Hepatic stellate cell (primary cell): ENCODE data around the gene JCAD.

ENCODE experiments used
- DNase-seq: peaks from one replicate; pipeline ENCODE4 v3.0.0; 2011; ENCODE audit warnings: low spot score

The JCAD gene

DNA sequence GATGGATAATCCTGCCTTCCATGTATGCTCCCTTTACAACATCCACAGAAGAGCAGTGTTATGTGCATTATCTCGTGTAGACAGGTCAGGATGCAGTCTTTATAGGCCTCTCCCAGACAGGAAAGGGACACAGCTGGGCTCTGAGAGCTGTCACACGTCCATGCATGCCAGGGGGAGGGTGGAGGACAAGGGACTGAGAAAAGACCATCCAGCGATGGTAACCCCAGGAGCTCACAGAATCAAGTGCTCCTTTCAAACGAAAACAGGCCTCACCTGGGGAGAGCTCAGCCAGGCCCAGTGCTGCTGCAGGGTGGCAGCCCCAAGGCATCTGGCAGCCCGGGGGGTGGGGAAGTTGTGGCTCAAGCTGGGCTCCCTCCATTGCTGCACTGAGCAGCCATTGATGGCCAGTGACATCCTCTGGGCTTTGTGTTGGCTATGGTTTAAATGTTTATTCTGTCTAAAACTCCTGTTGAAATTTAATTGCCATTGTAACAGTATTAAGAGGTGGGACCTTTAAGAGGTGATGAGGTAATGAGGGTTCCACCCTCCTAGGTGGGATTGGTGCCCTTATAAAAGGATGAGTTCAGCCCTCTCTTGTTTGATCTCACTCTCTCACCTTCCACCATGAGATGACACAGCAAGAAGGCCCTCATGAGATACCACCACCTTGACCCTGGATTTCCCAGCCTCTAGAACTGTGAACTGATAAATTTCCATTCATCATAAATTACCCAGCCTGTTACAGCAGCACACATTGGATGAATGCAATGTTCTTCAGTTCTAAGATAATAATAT, 15.7 kb downstream of the JCAD start:
- no peak for DNase-seq

DNA sequence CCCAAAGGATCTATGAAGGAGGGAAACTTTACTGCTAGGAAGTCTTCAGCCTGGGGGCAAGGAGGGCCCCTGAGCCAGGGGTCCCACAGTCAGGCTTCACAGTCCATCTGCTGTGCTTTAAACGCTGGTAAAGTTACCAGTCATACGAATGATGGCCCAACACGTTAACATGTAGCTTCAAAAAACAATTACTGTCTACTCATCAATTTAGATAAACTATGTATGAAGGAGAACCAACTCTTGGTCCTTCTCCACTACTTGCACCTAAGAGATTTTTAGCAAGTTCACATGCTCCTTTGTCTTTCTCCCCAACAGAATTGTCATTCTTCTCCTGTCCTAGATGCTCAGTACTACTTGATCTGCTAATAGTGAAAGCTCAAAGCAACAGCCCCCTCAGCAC, 16.6 kb downstream of the JCAD start:
- DNase-seq: no peak

DNA sequence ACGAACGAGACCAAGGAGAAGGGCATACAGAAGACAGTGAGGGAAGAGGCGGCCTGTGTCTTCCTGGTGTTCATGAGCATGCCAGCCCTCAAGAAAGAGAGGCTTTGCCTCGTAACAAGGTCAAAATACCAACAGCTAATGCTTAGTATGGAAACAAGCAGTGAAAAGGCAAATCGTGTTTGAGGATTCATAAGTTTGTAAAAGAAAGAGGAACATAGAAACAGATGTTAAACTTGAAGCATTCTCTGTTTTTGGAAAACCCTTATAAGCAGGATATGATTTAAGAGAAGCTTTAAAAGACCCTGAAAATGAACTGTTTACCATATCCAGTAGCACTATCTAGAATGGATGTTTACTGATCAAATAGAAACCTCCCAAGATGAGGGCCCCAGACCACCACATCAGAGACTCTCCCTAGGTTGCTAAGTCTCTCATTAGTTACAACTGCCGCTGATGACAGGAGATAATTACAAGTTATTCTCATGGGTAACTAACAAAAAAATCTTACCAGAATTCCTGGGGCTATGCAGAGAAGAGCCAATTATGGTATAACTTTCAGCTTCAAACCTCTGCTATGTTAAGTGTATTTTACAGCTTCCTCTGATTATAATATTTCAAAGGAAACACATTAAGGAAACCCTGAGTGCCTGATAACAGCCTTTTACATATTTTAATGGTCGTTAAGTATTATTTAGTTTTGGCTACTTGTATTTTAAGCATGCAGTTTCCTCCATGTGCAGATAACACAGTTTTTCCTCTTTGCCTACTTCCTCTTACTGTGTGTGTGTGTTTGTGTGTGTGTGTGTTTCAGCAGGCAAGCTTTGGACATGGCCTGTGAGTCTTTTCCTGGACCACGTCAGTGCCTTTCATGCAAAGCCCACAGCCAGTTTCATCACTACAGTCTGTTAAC, 17.9 kb downstream of the JCAD start:
- DNase-seq: no peak

DNA sequence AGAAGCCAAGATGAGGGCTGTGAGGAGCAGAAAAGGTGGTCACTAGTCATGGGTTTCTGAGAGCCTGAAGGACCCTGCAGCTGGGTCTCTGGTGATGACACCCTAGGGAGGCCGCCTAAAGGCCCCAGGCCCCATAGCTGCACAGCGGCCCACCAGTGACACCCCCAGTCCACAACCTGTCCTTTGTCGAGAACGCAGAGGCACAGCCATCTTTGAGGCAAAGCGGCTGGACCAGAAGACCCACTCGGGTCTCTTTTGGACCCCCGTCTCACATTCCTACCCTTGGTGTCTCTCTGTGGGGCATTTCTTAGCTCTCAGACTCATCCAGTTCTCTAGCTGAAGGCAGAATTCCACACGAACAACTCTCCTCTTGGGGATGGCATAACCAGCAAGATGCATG, 18.8 kb downstream of the JCAD start:
- no peak for DNase-seq

DNA sequence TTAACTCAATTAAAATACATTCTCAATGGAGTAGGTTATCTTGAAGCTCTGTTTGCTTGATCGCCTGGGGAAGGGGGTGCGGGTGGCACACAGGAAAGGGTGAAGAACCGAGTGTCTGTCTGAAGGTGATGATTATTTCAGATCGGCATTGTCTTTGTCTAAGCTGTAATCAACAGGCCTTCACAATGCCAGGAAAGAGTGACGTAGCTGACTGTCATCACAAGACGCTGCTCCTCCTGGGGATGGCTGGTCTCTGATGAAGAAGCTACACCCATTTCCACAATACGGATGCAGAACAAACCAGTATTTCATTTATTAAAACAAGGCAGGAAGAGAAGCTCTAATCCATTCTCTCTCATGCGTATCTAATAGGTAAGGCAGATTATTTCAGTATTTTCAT, 19.4 kb downstream of the JCAD start:
- no peak for DNase-seq

DNA sequence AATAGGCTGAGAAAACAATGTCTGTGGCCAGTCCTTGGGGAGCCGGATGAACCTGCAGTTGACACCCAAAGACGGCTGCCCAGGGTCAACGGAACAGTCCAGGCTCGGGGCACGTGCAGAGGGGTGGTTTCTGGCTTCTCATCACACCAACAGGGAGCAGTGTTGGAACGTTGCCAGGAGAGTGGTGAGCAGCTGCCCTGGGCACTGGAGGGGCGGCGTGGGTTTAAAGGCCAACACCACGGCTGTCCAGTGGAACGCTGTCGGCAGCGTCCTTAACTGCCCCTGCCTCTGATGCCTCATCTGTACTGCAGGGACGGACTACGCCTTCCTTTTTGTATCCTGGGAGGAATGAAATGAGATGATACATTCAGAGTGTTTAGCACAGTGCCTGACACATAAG, 19.8 kb downstream of the JCAD start:
- no peak for DNase-seq

DNA sequence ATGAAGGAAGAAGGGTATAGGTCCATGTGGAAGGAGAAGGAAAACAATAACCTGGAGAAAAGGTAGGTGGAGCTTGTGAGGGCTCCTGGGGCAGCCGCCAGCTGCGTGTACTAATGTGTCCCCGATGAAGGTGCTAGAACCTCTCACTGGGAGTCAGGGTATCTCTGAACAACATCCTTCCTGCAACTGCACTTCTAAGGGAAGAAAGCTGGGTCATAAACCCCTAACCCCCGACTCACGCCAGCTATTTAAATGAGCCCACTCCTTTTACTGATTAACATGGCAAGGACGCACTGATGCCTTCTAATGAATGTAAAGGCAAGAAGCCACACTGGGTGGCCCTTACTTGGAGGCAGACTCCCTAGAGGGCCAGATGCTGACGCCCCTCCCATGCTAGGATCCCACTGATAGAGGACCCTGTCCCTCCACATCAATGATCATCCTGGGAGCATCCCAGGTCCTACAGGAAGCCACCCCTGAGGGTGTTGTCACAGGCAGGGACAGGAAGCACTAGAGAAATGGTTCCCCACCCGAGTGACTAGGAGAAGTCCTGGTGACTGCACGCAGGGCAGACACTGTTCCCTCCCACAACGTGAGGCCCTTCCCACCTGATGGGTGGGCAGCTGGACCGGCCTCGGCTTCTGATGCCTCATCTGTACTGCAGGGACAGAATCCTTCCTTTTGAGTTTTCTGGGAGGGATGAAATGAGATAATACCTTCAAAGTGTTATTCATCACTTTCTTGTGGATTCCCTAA, 20.4 kb downstream of the JCAD start:
- no peak for DNase-seq

DNA sequence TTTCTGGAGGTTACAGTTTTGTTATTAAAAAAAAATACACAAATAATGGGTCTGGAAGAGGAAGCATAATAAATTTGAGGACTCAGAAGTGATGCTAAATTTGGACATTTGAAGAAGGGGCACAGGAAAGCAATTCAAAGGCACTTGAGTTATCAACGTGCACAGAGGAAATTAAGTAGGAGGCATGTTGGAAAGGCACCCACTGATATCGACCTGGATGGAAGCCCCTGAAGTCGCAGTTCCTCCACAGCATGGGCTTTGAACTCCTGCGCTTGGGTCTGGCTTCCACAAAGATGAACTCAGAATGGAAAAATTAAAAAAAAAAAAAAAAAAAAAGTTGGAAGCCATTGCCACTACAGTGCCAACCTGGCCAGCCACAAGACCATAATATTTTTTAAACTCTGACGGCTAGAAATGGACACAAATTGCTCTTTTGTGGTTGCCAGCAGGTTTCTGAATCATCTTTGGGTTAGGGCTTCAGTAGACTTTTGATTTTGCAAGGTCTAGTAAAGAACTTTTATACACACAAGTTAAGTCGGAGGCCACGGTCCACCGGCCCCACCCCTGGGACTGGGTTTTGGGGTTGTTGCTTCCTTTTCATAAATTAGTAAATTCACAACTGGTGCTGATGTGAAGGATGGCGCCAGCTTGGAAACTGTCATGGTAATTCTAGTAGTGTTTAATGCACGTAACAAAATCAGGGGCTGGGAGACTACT, 21.6 kb downstream of the JCAD start:
- DNase-seq: no peak

DNA sequence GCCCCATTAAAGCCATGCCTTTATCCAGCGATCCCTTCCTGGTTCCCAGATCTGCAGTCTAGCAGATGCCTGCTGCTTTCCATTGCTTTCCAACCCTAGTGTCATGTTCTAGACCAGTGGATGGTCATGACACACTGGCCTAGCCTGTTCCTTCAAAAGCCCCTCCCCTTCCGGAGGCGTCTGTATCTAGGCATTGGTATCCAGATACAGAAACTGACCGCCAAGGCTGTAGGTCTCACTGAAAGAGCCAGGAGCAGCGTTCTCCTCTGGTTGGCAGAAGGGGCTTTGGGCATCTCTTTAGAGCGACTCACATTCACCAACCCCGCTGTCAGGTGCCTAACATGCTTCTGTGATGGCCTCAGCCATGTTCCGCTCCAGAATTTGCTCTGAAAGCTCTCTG, 22.6 kb downstream of the JCAD start:
- DNase-seq: no peak

DNA sequence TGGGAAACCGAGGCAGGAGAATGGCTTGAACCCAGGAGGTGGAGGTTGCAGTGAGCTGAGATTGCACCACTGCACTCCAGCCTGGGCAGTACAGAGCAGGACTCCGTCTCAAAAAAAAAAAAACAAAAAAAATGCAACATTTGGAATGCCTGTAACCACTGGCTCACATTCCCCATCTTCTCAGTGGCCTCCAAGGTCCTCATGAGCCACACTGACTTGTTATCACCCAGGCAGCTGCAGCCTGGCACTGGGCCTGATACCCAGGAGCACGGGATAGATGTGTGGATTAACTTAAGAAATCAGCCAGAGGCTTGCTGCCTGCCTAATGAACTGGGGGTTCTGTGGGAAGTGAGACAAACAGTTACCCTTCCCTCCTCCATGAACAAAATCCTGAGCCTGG, 23.0 kb downstream of the JCAD start:
- peak; percentile 35 for DNase-seq

DNA sequence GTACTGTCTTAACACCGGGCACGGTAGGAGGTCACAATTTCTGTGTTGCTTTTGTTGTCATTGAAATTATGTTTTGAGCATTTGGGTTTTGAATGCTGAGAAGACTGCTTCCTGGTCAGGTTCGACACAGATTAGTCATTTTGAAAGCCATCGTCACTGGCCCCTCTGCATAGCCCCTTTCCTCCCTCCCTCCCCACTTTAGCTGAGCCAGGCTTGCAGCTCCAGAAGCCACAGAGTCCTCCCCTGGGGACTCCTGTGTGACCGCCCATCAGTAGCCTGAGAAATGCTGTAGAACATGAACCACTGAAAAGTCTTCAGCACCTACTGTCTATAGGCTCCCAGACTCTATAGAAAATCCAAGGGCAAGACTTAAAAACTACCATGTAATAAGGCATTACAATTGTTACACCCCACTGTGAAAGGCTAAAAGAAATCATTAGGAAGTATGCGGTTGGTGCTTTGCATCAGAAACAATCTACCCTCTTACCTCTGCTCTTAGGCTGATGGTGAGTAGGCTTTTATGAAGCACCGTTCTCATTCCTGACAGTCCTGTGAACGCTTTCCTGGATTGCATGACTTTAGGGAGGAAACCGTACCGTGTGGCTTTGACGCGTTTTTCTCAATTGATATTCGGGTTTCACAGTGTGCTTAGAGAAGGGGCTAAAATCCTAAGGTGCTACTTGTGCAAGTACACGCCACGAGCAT, 24.8 kb downstream of the JCAD start:
- DNase-seq: no peak

DNA sequence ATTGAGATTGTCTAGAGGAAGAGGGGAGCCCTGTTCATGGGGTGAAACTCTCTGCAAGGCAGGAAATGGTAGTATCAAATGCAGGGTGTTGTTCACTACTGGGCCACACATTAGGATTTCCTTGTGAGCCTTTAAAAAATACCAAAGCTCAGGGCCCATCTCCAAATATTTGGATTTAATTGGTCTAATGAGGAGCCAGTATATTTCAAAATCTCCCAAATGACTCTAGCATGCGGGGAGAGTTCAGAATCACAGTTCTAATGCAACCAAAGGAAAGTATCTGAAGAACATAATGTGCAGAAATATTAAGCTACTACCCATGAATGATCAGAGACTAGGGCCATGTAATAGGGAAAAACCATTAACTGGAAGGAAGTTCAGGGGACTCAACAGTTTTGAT, 27.3 kb downstream of the JCAD start:
- no peak for DNase-seq

DNA sequence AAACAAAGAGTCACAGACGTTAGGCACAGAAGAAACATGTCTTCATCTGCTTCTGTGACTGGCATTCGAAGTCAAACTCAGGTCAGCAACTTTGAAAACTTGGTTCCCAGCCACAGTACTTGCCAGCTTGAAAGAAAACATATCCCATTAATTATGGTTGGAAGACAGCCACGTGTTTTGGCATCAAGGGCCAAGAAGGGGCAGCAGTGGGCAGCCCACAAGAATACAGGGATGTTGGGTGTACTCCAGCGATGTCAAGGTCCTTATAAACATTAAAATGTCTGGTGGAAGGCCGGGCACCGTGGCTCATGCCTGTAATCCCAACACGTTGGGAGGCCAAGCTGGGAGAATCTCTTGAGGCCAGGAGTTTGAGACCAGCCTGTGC, 29.5 kb downstream of the JCAD start:
- no peak for DNase-seq

DNA sequence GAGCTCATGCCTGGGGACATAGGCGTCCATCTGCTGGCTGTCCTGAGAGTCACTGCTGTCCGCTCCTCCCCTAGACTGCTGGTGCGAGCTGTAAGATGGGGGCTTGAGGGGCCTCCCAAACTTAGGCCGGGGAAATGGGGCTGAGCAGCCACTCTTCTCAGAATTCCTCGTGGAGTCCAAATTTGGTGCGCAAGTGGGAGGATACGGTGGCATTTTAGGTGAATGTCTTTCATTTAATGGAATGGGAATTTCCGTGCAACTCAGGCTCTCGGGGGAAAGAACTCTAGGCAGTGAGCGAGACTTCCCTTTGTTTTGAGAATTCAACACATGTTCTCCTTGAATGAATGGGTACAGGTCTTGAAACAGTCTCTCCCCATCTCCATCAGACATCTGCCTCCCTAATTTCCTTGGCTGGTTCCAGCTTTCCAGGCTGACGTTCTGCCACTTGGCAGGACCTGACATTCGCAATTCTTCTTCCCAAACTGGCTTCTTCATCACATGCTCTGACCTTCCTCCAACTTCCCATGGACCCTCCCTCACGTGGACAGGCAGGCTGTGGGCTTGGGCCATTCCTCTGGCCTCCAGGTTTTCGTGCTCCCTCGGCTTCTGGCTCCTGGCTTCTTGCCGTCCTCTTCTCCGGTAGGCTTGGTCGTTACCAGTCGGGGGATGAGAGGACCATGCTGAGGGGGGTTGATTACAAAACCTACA, 30.1 kb downstream of the JCAD start:
- no peak for DNase-seq

DNA sequence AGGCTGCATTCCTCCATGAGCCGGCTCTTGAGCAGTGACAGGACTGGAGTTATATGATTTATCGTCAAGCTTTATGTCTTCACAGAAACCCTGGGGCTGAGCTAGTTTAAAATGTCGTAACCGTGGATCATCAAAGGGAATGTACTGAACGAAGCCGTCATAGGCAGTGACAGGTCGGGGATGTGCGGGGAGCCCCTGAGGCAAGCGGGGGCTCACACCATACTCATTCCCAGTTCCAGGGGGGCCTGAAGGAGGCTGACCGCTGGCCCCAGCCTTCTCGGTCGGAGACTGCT, 30.7 kb downstream of the JCAD start:
- DNase-seq: no peak

DNA sequence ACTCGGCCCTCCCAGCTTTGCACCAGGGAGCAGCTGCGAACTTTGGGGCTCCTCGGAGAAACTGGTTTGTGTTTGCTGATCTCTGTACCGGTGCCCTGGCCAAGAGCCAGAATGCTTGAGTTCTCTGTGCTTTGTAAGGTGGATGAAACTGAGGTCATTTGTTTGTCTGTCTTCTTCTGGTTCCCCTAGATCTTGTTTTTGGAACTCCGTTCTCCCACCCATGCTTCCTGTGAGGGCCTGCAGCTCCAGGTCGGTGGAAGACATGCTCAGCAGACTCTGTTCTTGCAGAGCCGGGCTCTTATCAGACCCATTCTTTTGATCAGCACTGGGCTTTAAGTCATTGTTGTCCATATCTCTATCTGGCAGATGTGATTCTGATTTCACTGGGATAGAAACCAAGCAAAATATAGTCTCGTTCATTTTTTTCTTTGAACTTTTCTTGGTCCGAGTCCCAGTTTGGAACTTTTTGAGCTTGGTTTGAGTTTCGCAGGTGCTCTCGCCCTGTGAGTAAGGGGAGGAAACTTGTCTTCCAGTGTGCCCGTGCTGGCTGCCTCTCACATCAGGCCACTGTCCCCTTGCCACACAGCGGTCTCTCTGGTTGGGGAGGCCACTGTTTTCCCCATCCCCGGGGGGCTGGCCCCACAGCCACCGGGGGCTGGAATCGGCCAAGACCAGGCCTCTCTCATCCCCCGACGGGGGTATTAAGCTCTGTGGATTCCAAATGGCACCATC, 31.2 kb downstream of the JCAD start:
- DNase-seq: no peak

DNA sequence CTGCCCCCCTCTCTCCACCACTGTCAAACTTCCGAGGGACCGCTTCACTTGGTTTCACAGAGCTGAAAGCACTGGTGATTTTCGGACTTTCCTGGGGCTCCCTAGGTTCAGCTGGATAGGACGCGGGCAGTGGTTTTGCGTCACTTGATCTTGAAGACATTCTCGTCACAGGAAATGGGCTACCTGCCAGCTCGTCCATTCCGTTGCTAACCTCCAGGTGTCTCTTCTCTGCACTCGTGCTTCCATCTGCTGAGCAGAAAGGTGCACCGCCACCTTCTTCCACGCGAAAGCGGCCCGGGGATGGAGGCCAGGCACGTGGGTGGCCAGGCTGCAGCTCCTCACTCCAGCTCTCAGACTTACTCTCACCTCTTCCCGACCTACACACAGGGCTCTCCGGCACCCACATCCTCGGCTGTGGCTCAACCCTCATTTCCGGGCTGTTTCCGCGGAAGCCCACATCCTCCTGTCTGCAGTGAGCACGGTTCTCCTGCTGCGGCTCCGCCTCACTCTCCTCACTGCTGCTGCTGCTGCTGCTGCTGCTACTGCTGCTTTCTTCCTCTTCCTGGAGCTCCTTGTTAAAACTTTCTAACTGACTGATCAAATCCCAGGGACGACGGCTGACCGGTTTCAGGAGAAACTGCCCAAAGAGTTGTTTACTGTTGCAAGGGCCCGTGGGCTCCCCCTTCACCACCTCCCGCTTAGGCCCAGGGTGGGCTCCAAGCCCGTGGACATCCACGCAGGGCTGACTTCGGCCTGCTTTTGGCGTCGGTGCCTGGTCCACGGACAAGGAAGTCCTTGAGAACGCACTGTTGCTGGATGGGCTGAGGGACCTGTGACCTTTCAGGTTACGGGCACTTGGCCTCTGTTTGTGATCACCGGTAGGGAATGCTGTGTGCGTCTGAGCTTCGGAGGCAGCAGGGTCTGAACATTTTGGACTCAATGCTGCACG, 32.1 kb downstream of the JCAD start:
- DNase-seq: no peak

DNA sequence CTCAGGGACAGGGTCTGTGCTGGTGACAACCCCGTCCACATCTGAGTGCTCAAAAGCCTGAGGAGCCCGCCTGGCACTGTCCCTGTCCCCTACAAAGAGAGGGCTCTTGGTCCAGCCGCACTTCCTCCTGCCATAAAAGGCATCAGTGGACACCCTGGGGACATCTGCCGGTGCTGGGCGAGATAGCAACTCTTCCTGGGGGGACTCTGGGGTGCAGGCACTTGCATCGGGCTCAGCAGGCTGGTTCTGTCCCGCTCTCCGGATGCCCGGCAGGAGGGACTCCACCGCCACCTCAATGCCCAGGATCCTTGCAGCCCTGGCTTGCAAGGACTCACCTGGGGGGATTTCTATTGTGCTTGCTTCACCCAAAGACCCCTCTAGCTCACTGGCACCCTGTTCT, 32.8 kb downstream of the JCAD start:
- DNase-seq: no peak

DNA sequence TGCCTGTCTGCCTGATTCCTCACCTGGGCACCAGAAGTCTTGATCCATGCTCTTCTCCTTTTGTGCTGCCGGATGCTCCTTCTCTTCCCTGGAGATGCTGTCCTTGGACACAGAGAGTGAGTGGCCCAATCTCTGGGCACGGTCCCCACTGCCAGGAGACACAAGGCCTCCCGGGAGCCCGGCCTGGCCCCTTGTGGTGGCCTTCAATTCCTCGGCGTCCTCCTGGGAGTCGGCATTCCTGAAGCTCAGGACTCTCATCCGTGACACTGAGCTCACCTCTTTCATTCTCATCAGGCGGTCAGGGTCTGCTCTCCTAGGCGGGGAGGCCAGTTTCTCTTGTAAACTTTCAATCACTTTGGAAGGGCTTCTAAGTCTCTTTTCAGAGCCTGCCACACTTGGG, 33.3 kb downstream of the JCAD start:
- no peak for DNase-seq
